ENCODE data around the gene GALNT9.
"Not testable (repeated sequence)": the region's sequence is repeated elsewhere in the genome, so short reads cannot be mapped to it uniquely, and the experiment has no call there.

The GALNT9 gene

DNA sequence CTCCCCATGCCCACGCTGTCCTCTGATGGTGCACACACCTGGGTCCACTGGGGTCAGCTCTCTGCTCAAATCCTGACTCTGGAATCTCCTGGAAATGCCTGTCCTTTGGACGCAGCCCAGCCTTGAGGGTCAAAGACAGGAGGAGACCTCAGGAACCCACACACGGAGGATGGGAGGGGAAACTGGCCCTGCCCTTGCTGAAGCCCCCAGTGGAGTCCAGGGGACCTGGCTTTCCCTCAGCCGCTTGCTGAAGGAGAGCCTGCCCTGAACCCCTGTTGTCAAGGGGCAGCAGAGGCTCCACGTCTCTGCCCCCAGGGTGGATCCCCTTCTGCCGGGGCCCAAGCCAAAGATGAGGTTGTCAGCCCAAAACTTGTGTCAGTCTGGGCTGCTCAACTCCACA lies 16.9 kb downstream of the GALNT9 start:
- DNase-seq (ENCODE audit: low read depth): no peak

DNA sequence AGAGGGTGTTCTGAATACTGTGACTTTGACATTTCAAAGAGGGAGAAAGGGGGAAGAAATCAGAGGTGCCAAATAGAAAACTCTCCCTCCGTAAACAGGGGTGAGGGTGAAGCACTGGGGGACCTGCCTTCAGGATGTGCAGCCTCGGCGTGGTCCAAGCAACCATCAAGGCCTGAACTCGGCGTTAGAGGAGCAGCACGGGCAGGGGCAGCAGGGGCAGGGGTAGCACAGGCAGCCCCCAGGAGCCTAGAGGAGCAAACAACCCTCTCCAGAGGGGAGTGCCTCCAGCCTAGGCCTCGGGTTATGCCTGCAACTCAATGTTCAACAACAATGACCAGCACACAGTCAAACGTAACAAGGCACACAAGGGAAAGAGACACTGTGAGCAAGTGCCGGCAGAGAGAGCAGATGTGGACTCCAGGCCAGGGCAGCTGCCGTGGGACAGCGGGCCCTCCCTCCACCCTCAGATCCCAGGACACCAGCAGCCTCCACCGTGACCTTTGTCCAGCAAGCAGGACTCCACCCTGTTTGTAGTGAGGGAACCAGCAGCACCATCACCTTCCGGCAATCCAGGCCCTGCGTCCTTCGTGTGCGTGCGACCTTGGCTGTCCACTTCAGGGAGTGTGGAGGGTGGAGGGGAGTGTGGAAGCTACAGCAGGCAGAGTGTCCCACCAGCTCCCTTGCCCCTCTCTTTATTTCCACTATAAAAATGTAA lies 18.0 kb downstream of the GALNT9 start:
- DNase-seq (ENCODE audit: low read depth): no peak

DNA sequence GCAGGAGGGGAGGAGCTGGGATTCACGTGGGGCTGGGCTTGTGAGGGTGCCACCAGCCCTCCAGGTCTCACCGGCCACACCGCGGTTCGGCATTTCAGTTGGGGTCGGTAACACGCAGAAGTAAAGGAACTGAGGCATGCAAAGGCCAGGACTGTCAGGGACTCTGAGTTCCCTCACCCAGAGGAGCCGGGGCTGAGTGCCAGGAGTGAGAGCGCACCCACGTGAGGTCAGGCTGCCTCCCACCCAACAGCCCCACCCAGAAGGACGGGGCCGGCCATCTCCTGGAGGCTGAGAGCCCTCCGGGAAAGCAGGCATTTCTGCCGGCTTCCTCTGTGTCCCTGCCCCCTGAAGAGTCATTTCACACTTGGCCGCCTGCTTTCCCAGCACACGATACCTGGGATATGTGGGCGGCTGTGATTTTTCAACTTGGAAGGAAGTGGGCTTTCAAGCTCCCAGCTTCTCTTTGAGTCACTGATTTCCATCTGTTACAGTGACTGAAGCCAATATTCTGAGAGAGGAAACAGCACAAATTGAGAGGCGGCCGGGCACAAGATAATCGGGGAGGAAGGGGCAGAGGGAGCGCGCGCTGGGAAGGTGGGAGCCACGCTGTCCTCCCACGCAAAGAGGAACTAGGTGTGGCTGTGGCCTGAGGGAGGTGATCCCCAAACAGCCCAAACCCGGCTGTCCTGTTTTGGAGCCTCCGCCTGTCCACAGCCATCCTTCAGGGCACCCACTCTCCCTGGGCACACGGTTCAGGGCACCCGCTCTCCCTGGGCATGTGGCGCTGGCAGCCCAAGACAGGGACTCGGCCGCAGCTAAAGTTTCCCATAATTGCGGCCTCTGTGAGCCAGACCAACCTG lies 19.0 kb downstream of the GALNT9 start:
- no peak for DNase-seq (ENCODE audit: low read depth)

GRCh38 chr12:132309596-132310086 lies 19.7 kb downstream of the GALNT9 start:
- DNase-seq (ENCODE audit: low read depth): no peak

DNA sequence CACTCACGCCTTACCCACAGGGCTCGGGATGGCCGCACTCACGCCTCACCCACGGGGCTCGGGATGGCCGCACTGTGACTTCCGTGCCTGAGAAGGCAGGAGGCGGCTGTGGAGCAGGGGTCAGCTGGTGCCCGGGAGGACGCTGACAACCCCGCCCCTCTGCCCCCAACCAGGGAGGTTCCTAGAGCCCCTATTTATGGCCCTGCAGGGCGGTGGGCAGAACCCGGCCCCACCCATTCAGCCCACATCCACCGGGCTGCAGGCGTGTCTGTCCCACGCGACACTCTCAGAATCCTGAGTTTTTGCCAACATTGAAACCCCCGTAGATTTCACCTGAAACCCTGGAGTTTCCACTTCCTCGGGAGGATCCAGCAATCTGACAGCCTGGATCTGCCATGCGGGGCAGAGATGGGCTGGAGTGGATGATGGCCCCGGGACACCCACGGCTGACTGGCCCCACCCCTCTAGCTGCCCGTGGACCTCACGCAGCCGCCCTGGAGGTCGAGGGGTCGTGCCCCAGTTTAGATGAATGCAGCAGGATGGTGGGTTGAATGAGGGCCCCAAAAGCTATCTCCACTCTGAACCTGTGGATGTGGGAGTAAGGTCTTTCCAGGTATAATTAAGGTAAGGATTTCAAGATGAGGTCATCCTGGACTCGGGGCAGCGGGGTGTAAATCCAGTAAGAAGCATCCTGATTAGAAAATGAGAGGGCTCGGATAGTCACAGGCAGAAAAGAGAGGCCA lies 20.4 kb downstream of the GALNT9 start:
- no peak for DNase-seq (ENCODE audit: low read depth)

GRCh38 chr12:132307976-132308852 lies 21.2 kb downstream of the GALNT9 start:
- no peak for DNase-seq (ENCODE audit: low read depth)

GRCh38 chr12:132306885-132307191 lies 22.6 kb downstream of the GALNT9 start:
- DNase-seq (ENCODE audit: low read depth): no peak

- no peak for DNase-seq (ENCODE audit: low read depth)
Measured at GRCh38 chr12:132305991-132306884, 23.2 kb downstream of the GALNT9 start.

GRCh38 chr12:132305560-132305966 lies 23.8 kb downstream of the GALNT9 start:
- no peak for DNase-seq (ENCODE audit: low read depth)

DNA sequence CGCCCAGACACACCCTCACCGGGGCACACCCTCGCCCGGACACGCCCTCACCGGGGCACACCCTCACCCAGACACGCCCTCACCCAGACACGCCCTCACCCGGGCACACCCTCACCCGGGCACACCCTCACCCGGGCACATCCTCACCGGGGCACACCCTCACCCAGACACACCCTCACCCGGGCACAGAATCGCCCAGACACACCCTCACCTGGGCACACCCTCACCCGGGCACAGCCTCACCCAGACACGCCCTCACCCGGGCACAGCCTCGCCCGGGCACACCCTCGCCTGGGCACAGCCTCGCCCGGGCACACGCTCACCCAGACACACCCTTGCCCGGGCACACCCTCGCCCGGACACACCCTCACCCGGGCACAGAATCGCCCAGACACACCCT lies 24.5 kb downstream of the GALNT9 start:
- not testable (repeated sequence) for DNase-seq (ENCODE audit: low read depth)

DNA sequence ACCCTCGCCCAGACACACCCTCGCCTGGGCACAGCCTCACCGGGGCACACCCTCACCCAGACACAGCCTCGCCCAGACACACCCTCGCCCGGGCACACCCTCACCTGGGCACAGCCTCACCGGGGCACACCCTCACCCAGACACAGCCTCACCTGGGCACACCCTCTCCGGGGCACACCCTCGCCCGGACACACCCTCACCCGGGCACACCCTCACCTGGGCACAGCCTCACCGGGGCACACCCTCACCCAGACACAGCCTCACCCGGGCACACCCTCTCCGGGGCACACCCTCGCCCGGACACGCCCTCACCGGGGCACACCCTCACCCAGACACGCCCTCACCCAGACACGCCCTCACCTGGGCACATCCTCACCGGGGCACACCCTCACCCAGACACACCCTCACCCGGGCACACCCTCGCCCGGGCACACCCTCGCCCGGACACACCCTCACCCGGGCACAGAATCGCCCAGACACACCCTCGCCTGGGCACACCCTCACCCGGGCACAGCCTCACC lies 25.5 kb downstream of the GALNT9 start:
- DNase-seq (ENCODE audit: low read depth): not testable (repeated sequence)

- no peak for DNase-seq (ENCODE audit: low read depth)
Measured at GRCh38 chr12:132302466-132303358, 26.7 kb downstream of the GALNT9 start.

- no peak for DNase-seq (ENCODE audit: low read depth)
Measured at GRCh38 chr12:132300789-132301722, 28.3 kb downstream of the GALNT9 start.

GRCh38 chr12:132296063-132296462 lies 33.3 kb downstream of the GALNT9 start:
- DNase-seq (ENCODE audit: low read depth): no peak

GRCh38 chr12:132295561-132295960 lies 33.8 kb downstream of the GALNT9 start:
- not testable (repeated sequence) for DNase-seq (ENCODE audit: low read depth)

GRCh38 chr12:132295101-132295526 lies 34.3 kb downstream of the GALNT9 start:
- DNase-seq (ENCODE audit: low read depth): no peak

- DNase-seq (ENCODE audit: low read depth): no peak
Measured at GRCh38 chr12:132294121-132295034, 35.0 kb downstream of the GALNT9 start.

All from stimulated activated CD4-positive, alpha-beta T cell treated with anti-CD3 and anti-CD28 coated beads, Interleukin-2, amount 100 ng/mL, for 4 hours (primary cell).